ENCODE data around the gene LRGUK.
"Not testable (repeated sequence)": the region's sequence is repeated elsewhere in the genome, so short reads cannot be mapped to it uniquely, and the experiment has no call there.

Gene LRGUK, protein sequence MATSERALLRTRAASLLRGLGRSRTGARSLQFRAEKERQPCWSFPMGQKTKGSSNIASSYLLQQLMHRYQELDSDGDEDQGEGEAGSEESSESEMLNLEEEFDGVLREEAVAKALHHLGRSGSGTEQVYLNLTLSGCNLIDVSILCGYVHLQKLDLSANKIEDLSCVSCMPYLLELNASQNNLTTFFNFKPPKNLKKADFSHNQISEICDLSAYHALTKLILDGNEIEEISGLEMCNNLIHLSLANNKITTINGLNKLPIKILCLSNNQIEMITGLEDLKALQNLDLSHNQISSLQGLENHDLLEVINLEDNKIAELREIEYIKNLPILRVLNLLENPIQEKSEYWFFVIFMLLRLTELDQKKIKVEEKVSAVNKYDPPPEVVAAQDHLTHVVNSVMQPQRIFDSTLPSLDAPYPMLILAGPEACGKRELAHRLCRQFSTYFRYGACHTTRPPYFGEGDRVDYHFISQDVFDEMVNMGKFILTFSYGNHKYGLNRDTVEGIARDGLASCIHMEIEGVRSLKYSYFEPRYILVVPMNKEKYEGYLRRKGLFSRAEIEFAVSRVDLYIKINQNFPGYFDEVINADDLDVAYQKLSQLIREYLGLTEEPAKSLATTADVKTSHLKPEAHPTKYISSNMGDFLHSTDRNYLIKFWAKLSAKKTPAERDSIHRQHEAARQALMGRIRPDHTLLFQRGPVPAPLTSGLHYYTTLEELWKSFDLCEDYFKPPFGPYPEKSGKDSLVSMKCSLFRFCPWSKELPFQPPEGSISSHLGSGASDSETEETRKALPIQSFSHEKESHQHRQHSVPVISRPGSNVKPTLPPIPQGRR

DNA sequence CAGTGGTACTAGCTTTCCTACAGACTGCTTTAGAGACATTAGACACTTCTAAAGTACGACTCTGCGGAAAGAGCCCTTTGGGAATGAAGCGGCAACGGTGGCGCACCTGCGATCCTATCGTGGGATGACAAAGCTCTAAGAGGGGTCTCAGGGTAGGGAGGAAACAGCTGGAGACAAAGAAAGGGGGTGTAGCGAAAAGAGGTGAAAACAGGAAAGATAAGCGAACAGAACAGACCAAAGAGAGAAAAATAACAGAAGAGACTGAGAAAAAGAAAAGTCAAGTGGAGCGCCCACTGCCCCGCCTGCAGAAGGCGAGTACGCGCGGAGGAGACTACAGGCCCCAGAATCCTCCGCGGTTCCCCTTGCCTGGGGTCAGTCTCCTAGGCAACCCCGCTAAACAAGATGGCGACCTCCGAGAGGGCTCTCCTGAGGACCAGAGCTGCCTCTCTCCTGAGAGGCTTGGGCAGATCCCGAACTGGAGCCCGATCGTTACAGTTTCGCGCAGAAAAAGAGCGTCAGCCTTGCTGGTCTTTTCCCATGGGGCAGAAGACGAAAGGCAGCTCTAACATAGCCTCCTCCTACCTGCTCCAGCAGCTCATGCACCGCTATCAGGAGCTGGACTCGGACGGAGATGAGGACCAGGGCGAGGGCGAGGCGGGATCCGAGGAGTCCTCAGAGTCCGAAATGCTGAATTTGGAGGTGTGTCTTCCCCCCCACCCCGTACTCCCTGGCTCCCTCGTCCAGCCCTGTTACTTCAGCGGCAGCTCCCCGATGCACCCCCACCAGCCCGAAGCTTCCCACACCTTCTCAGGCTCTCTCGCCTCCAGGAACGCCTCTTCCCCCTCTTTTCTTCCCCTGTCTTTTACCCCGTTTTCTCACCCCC, at the start of gene LRGUK:
Gene LRGUK (plus strand): TSS at position 375 of the 883 bp plus-strand sequence. CDS start 28 bp downstream, at position 403.
- peak; percentile 75 for DNase-seq (ENCODE audit: low spot score)

DNA sequence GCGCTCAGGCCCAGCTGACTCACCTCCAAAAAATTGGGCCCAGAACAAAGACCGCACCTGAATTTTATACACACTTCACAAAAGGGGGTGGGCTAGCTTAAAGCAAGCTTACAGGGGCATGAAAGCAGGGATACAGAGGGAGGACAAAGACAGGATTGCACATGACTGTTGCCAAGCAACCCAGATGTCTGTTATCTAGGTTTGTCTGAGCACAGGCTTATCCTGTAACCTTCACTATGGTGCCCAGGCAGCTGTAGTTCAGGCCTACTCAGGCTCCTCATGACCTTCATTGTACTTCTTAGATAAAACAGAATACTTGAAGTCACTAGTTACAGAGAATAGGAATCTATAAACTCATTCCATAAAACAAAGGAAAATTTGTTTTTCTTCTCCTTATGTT, 49.6 kb upstream of the LRGUK start:
- DNase-seq (ENCODE audit: low spot score): not testable (repeated sequence)

DNA sequence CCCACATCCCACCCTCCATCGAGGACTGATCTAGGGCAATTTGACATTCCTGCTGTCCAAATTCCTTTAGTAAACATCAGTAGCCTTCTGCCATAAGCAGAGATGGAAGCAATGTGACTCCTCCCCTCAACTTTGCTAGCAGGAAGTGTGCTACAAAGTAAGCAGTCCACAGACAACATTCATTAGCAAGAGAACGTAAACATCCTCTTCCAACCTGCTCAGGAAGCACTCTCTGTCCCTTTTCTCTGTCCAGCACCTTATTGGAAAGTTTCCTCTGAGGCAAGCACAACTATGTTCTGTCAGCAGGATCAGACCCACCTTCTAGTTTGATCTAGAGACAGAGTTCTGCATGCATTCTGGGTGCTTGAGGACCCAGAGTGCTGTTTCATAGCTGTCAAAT, 48.1 kb upstream of the LRGUK start:
- no peak for DNase-seq (ENCODE audit: low spot score)

DNA sequence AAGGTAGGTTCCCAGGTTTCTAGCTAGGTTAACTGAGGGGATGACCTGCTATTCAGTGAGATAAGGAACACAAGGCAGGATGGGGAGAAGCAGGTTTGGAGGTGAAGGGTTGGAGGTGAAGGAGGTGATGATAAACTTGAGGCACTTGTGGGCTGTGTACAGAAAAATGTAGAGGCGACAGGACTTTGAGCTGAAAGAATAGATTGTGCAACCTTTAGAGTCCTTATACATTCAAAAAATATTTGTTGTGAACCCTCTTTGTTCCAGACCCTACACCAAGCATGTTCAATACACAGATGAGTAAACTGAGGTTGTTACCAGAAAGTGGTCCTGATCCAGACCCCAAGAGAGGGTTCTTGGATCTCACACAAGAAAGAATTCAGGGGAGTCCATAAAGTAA, 45.4 kb upstream of the LRGUK start:
- no peak for DNase-seq (ENCODE audit: low spot score)

DNA sequence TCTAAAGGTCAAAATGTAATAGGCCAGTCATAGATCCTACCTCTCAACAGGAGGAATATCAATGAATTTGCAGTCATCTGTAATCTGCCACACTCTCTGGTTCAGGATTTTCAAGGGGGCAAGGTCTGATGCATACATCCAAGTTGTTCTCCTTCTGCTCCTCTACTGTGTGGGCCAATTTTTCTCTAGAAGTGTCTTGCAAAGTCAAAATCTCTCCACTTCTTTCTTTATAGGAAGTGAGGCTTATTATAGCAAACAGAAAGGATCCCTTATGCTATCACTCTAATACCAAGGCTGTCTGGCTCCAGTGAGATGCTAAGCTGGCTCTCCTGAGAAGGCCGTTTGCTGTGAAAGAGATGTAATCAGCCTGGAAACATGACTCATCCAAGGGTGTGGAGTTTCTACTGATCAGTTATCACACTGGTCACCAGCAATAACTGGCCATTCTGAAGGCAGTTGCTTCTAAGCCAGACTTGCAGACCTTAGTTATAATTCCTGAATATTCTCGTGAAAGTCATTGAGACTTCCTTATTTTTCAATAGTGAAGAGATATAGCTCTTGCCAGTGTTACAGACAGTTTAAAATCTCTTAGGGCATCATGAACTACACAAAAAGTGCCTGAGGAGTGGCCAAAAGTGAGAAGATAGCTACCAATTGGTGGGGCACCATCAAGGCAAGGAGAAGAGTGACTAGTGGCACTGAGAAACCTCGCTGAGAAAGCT, 43.2 kb upstream of the LRGUK start:
- no peak for DNase-seq (ENCODE audit: low spot score)

DNA sequence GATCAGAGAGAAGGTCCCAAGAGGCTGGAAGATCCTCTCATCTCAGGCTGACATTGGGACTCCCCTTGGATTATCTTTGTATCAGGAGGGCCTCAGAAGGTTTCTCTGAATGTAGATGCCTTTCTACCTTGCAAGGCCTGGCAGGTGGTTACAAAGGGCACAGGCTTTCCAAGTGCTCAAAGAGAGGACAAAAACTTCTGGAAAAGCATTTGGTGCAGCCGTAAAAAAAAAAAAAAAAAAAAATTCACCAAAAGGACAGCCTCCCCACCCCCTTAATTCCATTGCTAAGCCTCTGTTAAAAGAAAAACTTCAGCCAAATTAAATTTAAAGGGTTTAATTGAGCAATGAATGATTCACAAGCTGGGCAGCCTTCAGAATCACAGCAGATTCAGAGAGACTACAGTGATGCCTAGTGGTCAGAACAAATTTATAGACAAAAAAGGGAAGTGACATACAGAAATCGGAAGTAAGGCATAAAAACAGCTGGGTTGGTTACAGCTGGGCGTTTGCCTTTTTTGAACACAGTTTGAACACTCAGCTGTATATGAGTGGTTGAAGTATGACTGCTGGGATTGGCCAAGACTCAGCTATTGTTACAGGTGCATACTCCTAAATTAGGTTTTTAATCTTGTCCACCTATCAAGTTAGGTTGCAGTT, 42.5 kb upstream of the LRGUK start:
- no peak for DNase-seq (ENCODE audit: low spot score)

DNA sequence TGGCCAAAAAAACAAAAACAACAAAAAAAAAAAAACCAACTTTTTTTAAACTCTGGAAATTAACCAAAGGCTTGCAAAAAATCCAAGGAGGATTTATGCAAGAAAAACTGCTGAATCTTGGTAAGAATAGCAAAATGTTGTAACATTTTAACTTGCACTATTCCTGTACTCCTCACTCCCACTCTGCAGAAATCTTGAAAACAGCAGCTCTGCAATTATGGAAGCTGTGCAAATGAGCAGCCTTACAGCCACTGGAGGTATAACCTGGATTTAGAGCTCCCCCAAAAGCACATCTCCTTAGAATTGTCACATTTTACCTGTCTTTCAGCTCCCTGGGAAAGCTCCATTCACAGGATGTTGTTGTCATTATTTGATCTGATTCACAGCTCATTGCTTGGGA, 41.8 kb upstream of the LRGUK start:
- DNase-seq (ENCODE audit: low spot score): no peak

DNA sequence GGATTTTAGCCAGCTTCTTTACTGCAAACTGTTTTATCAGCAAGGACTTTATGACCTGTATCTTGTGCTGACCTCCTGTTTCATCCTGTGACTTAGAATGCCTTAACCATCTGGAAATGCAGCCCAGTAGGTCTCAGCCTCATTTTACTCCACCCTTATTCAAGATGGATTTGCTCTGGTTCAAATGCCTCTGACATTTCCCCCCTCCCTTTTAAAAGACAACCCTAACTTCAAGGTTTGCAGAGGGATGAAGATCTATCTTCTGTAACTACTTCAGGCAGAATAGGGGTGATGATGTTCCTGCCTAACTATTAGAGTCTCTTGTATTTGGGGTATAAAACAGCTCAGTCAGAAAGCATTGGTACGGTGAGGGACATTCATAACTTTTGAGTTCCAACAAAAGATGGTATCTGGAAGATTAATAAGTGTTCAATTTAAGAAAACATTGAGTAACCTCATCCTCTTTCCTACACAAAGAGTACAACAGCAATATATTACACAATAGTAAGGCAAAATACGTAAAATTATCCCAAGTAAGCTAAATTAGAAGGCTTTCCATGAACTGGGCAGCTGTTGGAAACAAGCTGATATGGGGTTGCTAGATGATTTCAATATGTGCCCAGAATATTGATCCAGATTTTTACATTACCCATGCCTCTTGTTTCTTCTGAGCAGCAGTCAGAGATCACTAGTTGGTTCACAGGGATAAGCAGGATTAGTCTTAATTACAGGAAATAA, 40.0 kb upstream of the LRGUK start:
- no peak for DNase-seq (ENCODE audit: low spot score)

DNA sequence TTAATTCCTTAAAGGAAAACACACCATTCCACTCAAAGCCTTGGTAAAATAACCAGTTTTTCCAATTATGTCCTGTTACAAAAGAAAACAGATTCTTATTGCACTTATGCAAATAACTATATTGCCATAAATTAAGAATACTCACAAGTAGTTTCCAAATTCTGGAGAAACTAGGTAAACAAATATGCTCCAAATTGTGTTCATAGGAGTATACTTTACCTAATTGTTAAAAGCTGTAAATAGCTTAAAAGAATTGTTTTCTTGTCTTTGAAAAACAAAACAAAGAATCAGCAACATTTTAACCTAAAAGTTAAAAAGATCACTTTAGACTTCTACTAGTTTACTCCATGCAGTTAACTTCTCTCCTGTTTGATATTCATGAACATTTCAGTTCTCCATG, 38.9 kb upstream of the LRGUK start:
- no peak for DNase-seq (ENCODE audit: low spot score)

DNA sequence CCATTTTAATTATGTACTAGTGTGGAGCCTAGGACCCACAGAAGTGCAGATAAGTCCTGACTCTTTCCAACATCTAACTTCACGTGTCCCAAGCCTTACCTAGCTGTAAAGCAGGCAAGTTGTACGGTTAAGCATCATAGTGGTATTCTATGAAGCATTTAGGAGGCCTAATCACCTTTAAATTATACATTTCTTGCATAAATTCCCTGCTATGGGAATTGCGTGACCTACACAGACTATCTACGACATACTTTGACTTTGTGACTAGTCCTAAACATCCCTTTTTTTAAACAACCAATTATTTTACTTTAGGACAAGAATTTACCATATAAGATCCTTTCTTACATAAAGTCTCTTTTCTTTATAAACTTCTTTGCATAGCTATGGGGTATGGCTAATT, 37.7 kb upstream of the LRGUK start:
- DNase-seq (ENCODE audit: low spot score): no peak

DNA sequence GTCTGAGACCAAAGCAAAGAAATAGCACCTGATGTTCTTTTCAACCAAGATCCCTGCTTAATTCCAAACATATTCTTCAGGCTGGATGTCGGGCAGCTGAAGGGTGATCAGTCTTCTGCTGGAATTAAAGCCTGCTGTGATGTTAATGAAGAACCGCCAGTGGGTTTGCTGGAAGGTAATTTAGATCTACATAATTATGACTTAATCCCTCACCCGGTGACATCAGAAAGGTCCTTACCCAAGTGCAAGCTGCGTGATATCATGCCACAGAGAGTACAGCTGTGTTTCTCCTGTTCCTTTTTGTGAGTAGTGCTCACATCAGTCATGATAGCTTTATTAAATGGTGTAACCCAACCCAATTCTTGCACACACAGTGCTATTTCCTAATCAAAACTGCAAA, 29.1 kb upstream of the LRGUK start:
- no peak for DNase-seq (ENCODE audit: low spot score)

DNA sequence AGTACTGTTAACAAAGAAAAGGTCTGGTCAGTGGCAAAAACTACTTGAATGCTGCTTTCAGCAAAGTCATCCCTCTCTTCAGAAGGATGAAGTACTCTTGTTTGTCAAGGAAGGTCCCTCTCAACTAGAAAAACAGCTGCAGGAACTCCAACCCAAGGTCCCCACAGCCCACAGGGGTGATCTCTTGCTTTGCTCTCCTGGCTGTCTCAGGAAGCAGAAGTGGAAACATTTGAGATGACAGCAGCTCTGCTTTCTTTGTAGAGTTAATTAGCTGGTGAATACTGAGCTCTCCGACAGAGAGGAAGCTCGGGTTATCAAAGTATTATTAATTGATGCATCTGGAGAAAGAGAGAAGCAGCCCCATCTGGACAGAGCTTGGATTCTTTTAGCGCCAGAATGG, 25.4 kb upstream of the LRGUK start:
- no peak for DNase-seq (ENCODE audit: low spot score)

DNA sequence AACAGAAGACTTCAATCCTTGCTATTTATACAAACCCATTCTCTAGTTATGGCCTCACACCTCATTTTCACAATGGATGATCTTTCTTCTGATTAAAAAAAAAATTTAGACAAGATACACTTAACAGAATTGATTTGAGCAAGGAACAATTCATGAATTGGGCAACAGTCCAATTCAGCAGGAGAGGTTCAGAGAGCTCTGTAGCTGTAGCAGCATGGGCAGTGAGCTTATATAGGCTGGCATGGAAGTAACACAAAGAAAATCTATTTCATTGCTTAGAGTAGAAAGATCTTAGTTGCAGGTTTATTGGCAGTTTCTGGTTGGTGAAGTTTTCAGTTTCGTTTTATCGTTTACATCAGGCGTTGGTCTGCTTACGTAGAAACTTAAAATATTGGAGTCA, 23.0 kb upstream of the LRGUK start:
- no peak for DNase-seq (ENCODE audit: low spot score)

DNA sequence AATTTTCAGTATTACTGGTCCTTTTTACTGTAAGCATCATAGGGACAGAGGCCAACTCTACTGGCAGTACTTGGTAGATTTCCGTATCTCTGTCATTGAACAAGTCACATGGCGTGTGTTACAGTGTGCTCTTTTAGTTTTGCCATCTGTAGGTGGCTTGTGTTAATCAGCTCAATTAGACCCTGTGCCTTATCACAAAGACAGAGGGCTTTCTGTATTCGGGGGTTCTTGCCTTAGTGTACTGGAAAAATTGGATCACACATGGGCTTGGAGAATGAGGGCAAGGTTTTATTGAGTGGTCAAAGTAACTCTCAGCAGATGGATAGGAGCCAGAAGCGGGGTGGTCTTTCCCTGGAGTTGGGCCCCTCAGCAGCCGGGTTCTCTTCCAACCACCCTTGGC, 21.3 kb upstream of the LRGUK start:
- no peak for DNase-seq (ENCODE audit: low spot score)

DNA sequence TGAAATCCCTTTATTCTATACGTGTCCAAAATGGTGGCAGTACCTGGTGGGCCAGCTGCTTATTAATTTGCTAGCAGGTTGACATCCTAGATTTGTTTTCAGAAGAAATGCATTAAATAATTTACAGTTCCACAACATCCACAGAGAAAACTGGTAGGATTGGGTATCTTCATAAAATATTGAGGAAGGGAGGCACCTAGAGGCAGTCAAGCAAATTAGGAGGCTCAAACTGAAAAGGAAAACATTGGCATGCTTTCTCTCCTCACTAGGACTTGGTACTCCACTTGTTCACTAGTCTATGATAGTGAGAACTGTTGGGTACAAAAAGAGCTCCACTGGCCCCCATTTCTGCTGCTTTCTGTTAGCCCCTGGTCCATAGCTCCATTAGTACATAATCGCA, 18.3 kb upstream of the LRGUK start:
- DNase-seq (ENCODE audit: low spot score): no peak

DNA sequence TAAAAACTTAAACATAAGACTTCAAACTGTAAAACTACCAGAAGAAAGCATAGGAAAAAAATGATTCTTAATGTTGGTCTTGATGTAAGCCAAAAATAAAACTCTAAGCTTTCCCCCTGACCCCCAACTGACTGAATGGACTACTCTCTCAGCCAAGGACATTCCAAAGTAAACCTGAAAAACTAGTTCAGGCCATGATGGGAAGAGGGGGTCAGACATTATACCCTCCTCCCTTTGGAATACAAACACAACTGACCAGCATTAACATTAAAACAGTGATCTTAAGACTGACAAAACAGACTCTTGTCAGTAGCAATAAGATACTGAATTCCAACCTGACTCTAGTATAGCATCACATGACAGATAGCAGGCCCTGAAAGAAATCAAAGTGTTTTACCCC, 13.5 kb upstream of the LRGUK start:
- DNase-seq (ENCODE audit: low spot score): no peak

DNA sequence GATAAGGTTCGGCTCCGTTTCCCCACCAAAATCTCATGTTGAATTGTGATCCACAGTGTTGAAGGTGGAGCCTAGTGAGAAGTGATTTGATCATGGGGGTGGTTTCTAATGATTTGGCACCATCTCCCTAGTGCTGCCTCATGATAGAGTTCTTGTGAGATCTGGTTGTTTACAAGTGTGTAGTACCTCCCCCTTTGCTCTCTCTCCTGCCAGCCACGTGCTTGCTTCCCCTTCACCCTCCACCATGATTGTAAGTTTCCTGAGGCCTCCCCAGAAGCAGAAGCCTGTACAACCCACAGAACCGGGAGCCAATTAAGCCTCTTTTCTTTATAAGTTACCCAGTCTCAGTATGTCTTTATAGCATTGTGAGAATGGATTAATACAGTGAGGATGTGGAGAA, 12.1 kb upstream of the LRGUK start:
- no peak for DNase-seq (ENCODE audit: low spot score)

DNA sequence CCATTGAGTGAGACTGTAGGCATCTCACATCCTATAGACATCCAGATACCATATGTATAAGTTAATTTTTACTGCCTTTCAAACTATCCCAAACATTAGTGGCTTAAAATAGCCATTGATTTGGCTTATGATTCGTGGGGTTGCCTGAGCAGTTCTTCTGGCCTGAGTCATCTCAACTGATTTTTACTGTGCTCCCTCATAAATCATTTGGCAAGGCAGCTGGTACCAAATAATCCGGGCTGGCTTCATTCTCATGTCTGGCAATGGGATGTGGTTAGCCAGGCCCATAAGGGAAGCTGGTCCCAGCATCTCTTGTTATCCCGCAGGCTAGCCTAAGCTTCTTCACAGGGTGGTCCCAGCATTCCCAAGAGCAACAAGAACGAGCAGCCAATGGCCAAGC, 6.7 kb upstream of the LRGUK start:
- no peak for DNase-seq (ENCODE audit: low spot score)

DNA sequence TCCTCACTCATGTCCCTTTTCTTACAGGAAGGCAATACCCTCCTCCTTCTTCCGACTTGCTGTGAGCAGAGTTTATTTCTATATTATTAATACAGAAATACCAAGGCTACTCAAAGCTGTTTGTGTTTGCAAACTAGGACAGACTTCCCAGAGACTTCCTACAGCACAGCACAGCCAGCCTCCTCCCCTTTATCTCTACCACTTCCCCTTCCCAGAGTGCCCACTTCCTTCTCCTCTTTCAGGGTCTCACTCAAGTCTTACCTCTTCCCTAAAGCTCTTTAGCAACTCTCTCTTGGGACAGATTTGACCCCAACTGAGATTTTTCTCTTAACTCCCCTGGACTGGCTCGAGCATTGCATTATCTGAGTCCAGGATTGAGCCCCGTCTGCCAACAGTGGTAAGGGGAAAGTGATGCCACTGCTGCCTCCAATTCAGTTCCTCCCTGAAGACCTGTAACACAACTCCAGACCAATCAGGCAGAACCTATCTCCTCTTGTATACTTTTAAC, 5.5 kb upstream of the LRGUK start:
- peak; percentile 11 for DNase-seq (ENCODE audit: low spot score)

DNA sequence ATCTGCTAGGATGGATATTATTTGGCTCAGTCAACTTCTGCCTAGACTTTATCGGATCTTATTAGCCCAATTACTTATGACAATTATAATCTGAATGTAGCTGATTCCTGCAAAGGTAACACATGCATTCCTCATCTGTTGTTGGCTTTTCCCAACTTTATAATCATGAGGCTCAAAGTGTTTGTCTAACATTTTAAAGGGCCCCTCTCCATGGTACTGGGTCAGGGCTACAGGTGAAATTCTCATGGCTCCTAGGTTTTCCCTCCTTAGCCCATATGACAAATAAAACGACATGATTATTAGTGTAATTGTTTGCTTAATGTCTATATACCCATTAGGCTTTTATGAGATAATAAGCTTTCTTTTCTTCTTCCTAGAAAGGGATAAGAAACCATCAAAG, 4.2 kb upstream of the LRGUK start:
- DNase-seq (ENCODE audit: low spot score): no peak
